WERI-Rb-1 (cell line): ENCODE measurements around the gene CTPS2.

ENCODE experiments used
- DNase-seq: peaks from one replicate; pipeline ENCODE4 v3.0.0-alpha.2; 2020
- H3K27ac ChIP-seq: fragments of 250-450 bp; sonication (Bioruptor Pico); 2 replicates; pipeline ENCODE4 v1.5.1; 2020; ENCODE audit warnings: mild to moderate bottlenecking, moderate library complexity
- H3K27me3 ChIP-seq: fragments of 250-450 bp; sonication (Bioruptor Pico); 2 replicates; pipeline ENCODE4 v1.5.1; 2021; ENCODE audit warnings: mild to moderate bottlenecking, low read depth, moderate library complexity; ENCODE audit not compliant: insufficient read depth, severe bottlenecking
- H3K36me3 ChIP-seq: fragments of 250-450 bp; sonication (Bioruptor Pico); 2 replicates; pipeline ENCODE4 v1.5.1; 2020; ENCODE audit warnings: mild to moderate bottlenecking, moderate library complexity
- H3K4me3 ChIP-seq: 2 replicates; pipeline ENCODE4 v1.5.1; 2011; ENCODE audit warnings: low read depth, mild to moderate bottlenecking, control low read depth, low read length
- H3K9me3 ChIP-seq: fragments of 250-450 bp; sonication (Bioruptor Pico); 2 replicates; pipeline ENCODE4 v1.5.1; 2021; ENCODE audit warnings: mild to moderate bottlenecking, moderate library complexity; ENCODE audit not compliant: severe bottlenecking
- CTCF ChIP-seq: IDR thresholded peaks from 2 replicates; pipeline ENCODE4 v1.5.1; 2011; ENCODE audit warnings: low read depth, mild to moderate bottlenecking, control low read depth, inconsistent platforms, low read length

The CTPS2 gene

GRCh38 chrX:16639966-16640365 is 72.5 kb downstream of the CTPS2 start:
- no peaks in the 10 kb centered on the region for H3K27me3 ChIP-seq
- H3K27ac ChIP-seq: no peak overlapping the region
- no peak overlapping the region for H3K4me3 ChIP-seq
- no peaks in the 10 kb centered on the region for H3K9me3 ChIP-seq
- H3K36me3 ChIP-seq: peaks cover 17% of the 10 kb centered on the region
- no peak for DNase-seq
- no peak for TF ChIP-seq CTCF

- Histone ChIP-seq H3K9me3 (no peaks in the 10 kb centered on the region), H3K27ac (no peak overlapping the region), H3K4me3 (no peak overlapping the region), H3K27me3 (no peaks in the 10 kb centered on the region), H3K36me3 (peaks cover 21% of the 10 kb centered on the region)
- no peak for TF ChIP-seq CTCF
- DNase-seq: no peak
These were observed 73.9 kb downstream of the CTPS2 start for GRCh38 chrX:16638533-16638932.

GRCh38 chrX:16635596-16635995 is 76.9 kb downstream of the CTPS2 start:
- no peak for DNase-seq
- no peak for TF ChIP-seq CTCF
- Histone ChIP-seq H3K36me3 (peaks cover 21% of the 10 kb centered on the region), H3K4me3 (no peak overlapping the region), H3K27ac (no peak overlapping the region), H3K27me3 (no peaks in the 10 kb centered on the region), H3K9me3 (no peaks in the 10 kb centered on the region)

- H3K9me3 ChIP-seq: no peaks in the 10 kb centered on the region
- no peak overlapping the region for H3K4me3 ChIP-seq
- DNase-seq: no peak
- H3K27ac ChIP-seq: no peak overlapping the region
- no peaks in the 10 kb centered on the region for H3K27me3 ChIP-seq
- TF ChIP-seq CTCF: no peak
- H3K36me3 ChIP-seq: peaks cover 21% of the 10 kb centered on the region
These were observed 77.4 kb downstream of the CTPS2 start for GRCh38 chrX:16635040-16635439.

GRCh38 chrX:16633754-16634153 is 78.7 kb downstream of the CTPS2 start:
- H3K9me3 ChIP-seq: no peaks in the 10 kb centered on the region
- no peak for TF ChIP-seq CTCF
- H3K4me3 ChIP-seq: no peak overlapping the region
- H3K36me3 ChIP-seq: peaks cover 16% of the 10 kb centered on the region
- H3K27ac ChIP-seq: no peak overlapping the region
- no peaks in the 10 kb centered on the region for H3K27me3 ChIP-seq
- no peak for DNase-seq

GRCh38 chrX:16629909-16630308 is 82.6 kb downstream of the CTPS2 start:
- H3K4me3 ChIP-seq: no peak overlapping the region
- DNase-seq: no peak
- no peaks in the 10 kb centered on the region for H3K27me3 ChIP-seq
- no peaks in the 10 kb centered on the region for H3K9me3 ChIP-seq
- H3K27ac ChIP-seq: no peak overlapping the region
- no peak for TF ChIP-seq CTCF
- peaks cover 3% of the 10 kb centered on the region; the same call in 1 of the 2 replicates for H3K36me3 ChIP-seq
